Caco-2 (cell line): ENCODE measurements around the gene CD151. TPM values are rescaled to one million over a fixed set of nuclear protein-coding genes. Genes with fewer than 3 reads are reported as not detected.

Source experiments
- BruUV-seq: library from RNA; stranded (reverse); fragments of 400-500 nt; replicated peaks from 2 replicates; lab custom pipeline; 2021; lab: Mats Ljungman, UMichigan
- CTCF ChIA-PET: fragments of 300-600 bp; sonication (Branson Sonifier 250); formaldehyde crosslinking; loops from one replicate; lab custom pipeline; 2022; ENCODE audit warnings: antibody characterized with exemption; lab: Charles Lee
- POLR2A ChIA-PET: fragments of 300-600 bp; sonication (Branson Sonifier 250); formaldehyde crosslinking; loops from one replicate; lab custom pipeline; 2022; ENCODE audit warnings: antibody characterized with exemption; lab: Charles Lee
- DNase-seq, 2 experiments: peaks; one replicate each; pipeline versions ENCODE4 v3.0.0 to v3.0.0-alpha.2; 2020 to 2022
- H3K27me3 ChIP-seq: replicated peaks from 2 replicates; pipeline ENCODE4 v1.6.0; 2011; ENCODE audit warnings: low read length; ENCODE audit not compliant: control insufficient read depth, insufficient read depth
- H3K36me3 ChIP-seq: 2 replicates; pipeline ENCODE4 v1.5.1; 2011; ENCODE audit warnings: low read length; ENCODE audit not compliant: control insufficient read depth, insufficient read depth
- H3K4me1 ChIP-seq: fragments of 250-450 bp; sonication (Bioruptor Pico); 2 replicates; pipeline ENCODE4 v1.5.1; 2020; ENCODE audit warnings: mild to moderate bottlenecking
- H3K4me3 ChIP-seq: 2 replicates; pipeline ENCODE4 v1.5.1; 2011; ENCODE audit warnings: low read depth, mild to moderate bottlenecking, control low read depth, low read length
- H3K9me3 ChIP-seq: fragments of 250-450 bp; sonication (Bioruptor Pico); 2 replicates; pipeline ENCODE4 v1.5.1; 2020; ENCODE audit warnings: mild to moderate bottlenecking, moderate library complexity
- H3K27ac Mint-ChIP-seq: one replicate; pipeline ENCODE4 v1.8.0; 2022; ENCODE audit warnings: mixed read lengths; ENCODE audit not compliant: unreplicated experiment
- H3K27me3 Mint-ChIP-seq: one replicate; pipeline ENCODE4 v1.8.0; 2022; ENCODE audit warnings: mixed read lengths; ENCODE audit not compliant: insufficient read depth, unreplicated experiment
- H3K36me3 Mint-ChIP-seq: one replicate; pipeline ENCODE4 v1.8.0; 2022; ENCODE audit warnings: mild to moderate bottlenecking, mixed read lengths; ENCODE audit not compliant: insufficient read depth, unreplicated experiment
- H3K4me1 Mint-ChIP-seq: one replicate; pipeline ENCODE4 v1.8.0; 2022; ENCODE audit warnings: low read depth, mixed read lengths; ENCODE audit not compliant: unreplicated experiment
- H3K4me3 Mint-ChIP-seq: one replicate; pipeline ENCODE4 v1.8.0; 2022; ENCODE audit warnings: mild to moderate bottlenecking, moderate library complexity, mixed read lengths; ENCODE audit not compliant: unreplicated experiment
- H3K9me3 Mint-ChIP-seq: one replicate; pipeline ENCODE4 v1.8.0; 2022; ENCODE audit warnings: mixed read lengths; ENCODE audit not compliant: unreplicated experiment
- CTCF ChIP-seq, 2 experiments: fragments of 200-600 bp in 1 of 2; IDR thresholded peaks; 1 replicate in 1 of 2; 2 replicates in 1 of 2; pipeline versions ENCODE4 v1.5.1 to v1.8.0; 2011 to 2022; ENCODE audit warnings: antibody characterized with exemption in 1 of 2, control low read depth in 1 of 2, inconsistent platforms in 1 of 2, low read depth in 1 of 2, low read length in 1 of 2, mild to moderate bottlenecking in 1 of 2, moderate library complexity in 1 of 2; ENCODE audit not compliant: insufficient read depth in 1 of 2, severe bottlenecking in 1 of 2, unreplicated experiment in 1 of 2
- intact Hi-C: fragments of 100-400 bp; cut with micrococcal nuclease; formaldehyde crosslinking; loops from one replicate; pipeline ENCODE4 v1.10.0; 2022; ENCODE audit not compliant: unreplicated experiment
- total RNA-seq: library from RNA; stranded (reverse); gene quantifications from 2 replicates; pipeline ENCODE4 v1.2.3, GENCODE V29; 2022

CD151 gene
- total RNA-seq, 1 experiment from 2014 or later, result 268 TPM

GRCh38 chr11:799641-800316 is 33.0 kb upstream of the CD151 start:
- no peak overlapping the region for H3K27ac Mint-ChIP-seq

GRCh38 chr11:800473-800872 is 32.3 kb upstream of the CD151 start:
- Mint-ChIP-seq H3K4me3 (no peak overlapping the region), H3K9me3 (no peaks in the 10 kb centered on the region), H3K36me3 (peaks cover 32% of the 10 kb centered on the region), H3K27me3 (no peaks in the 10 kb centered on the region), H3K4me1 (no peaks in the 10 kb centered on the region), H3K27ac (no peak overlapping the region)
- Histone ChIP-seq H3K4me3 (no peak overlapping the region), H3K27me3 (no peaks in the 10 kb centered on the region), H3K9me3 (no peaks in the 10 kb centered on the region), H3K36me3 (no peaks in the 10 kb centered on the region), H3K4me1 (peaks cover 20% of the 10 kb centered on the region)
- intact Hi-C loops, result no loop called here
- ChIA-PET CTCF (no interaction called here), POLR2A (no interaction called here)
- BruUV-seq, result no TSS peak
- no peak for DNase-seq
- no peak for TF ChIP-seq CTCF (IDR thresholded peaks at IDR 0.05; ENCODE audit: insufficient read depth in 1 of 2, low read depth in 1 of 2, low read length in 1 of 2, severe bottlenecking in 1 of 2, unreplicated experiment in 1 of 2)

More at GRCh38 chr11:799641-800316, 33.0 kb upstream of the CD151 start:
- Histone ChIP-seq H3K36me3 (no peaks in the 10 kb centered on the region), H3K4me3 (no peak overlapping the region), H3K9me3 (no peaks in the 10 kb centered on the region), H3K4me1 (peaks cover 19% of the 10 kb centered on the region), H3K27me3 (no peaks in the 10 kb centered on the region)
- no peaks in the 10 kb centered on the region for H3K27me3 Mint-ChIP-seq
- no peaks in the 10 kb centered on the region for H3K9me3 Mint-ChIP-seq
- peaks cover 29% of the 10 kb centered on the region for H3K36me3 Mint-ChIP-seq
- no TSS peak for BruUV-seq
- no peak overlapping the region for H3K4me3 Mint-ChIP-seq
- no peak for TF ChIP-seq CTCF (IDR thresholded peaks at IDR 0.05; ENCODE audit: insufficient read depth in 1 of 2, low read depth in 1 of 2, low read length in 1 of 2, severe bottlenecking in 1 of 2, unreplicated experiment in 1 of 2)
- intact Hi-C loops, result no loop called here
- CTCF ChIA-PET, result no interaction called here
- POLR2A ChIA-PET, result no interaction called here
- no peak for DNase-seq
- H3K4me1 Mint-ChIP-seq, result no peaks in the 10 kb centered on the region

- DNase-seq, result no peak
- Mint-ChIP-seq H3K9me3 (no peaks in the 10 kb centered on the region), H3K27ac (no peak overlapping the region), H3K27me3 (no peaks in the 10 kb centered on the region), H3K4me1 (no peaks in the 10 kb centered on the region), H3K4me3 (no peak overlapping the region), H3K36me3 (peaks cover 35% of the 10 kb centered on the region)
- ChIA-PET CTCF (no interaction called here), POLR2A (no interaction called here)
- TF ChIP-seq CTCF (IDR thresholded peaks at IDR 0.05; ENCODE audit: insufficient read depth in 1 of 2, low read depth in 1 of 2, low read length in 1 of 2, severe bottlenecking in 1 of 2, unreplicated experiment in 1 of 2), result no peak
- BruUV-seq, result no TSS peak
- Histone ChIP-seq H3K4me1 (peaks cover 23% of the 10 kb centered on the region), H3K4me3 (no peak overlapping the region), H3K27me3 (no peaks in the 10 kb centered on the region), H3K9me3 (no peaks in the 10 kb centered on the region), H3K36me3 (no peaks in the 10 kb centered on the region)
- intact Hi-C loops, result no loop called here
These were observed 31.5 kb upstream of the CD151 start for GRCh38 chr11:801097-801780.
